ENCODE results near the gene ZNF567. TPM values are rescaled to one million over a fixed set of nuclear protein-coding genes. Genes with fewer than 3 reads are reported as not detected.

Gene ZNF567
- 4.6 and 7.9 TPM in 2 replicates for total RNA-seq

DNA sequence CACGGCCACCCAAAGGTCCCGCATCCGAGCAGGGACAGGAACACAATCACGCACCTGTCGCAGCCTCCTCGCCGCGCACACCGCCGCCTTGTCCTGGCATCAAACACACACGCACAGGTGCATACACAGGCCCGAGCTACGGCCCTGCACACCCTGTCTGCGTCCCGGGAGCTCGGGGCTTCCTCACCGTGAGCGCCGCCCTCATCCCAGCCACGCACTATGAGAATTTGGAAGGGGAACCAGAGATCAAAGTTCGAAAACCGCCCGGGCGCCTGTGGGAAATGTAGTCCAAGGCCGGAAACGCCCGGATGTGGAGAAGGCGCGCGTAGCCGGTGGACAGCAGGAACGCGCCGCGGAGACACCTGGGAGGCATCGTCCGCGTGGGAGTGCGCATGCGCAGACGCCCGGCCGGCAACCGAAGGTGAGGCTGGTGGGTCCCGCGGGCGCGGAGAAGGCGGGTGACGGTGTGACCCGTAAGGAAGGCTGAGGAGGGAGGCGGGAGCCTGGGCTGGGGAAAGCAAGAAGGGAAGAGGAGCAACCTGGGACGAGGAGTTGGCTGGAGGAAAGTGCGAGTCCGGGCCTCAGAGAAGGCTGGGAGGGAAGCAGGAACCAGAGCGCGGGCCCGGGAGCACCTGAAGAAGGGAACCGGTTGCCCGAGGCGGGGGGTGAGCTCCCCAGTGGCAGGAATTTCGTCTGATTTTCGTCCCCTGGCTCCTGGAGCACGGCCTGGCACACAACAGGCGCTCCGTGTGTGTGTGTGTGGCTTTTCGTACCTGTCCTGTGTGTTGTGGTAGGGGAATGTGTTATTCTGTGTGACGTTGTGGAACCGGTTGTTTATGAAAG lies at the start of gene ZNF567:
ZNF567 (plus strand) TSS at position 399 of the 843 bp plus-strand sequence. CDS start 7,256 bp downstream, outside the sequence.

Other genes with a start within 250 kb of the ZNF567 start
- gene ZNF566, start 198.1 kb upstream of the ZNF567 start, total RNA-seq, result 7.5 and 11.5 TPM in 2 replicates
- 20.8 and 21.9 TPM in 2 replicates for gene ZNF260, start 159.3 kb upstream of the ZNF567 start, total RNA-seq
- 5.1 and 9.0 TPM in 2 replicates for gene ZNF529, start 114.3 kb upstream of the ZNF567 start, total RNA-seq
- gene ZNF382, start 82.3 kb upstream of the ZNF567 start, total RNA-seq, result 2.4 and 3.8 TPM in 2 replicates
- 7.7 and 9.2 TPM in 2 replicates for gene ZNF461, start 20.8 kb upstream of the ZNF567 start, total RNA-seq
- gene ZNF850, start 85.2 kb downstream of the ZNF567 start, total RNA-seq, result 4.0 and 4.6 TPM in 2 replicates
- gene ZNF790, start 150.8 kb downstream of the ZNF567 start, total RNA-seq, result 10.3 and 13.8 TPM in 2 replicates
- gene ZNF345, start 163.3 kb downstream of the ZNF567 start, total RNA-seq, result 5.1 and 9.5 TPM in 2 replicates
- 1.3 and 1.5 TPM in 2 replicates for gene ZNF829, start 228.7 kb downstream of the ZNF567 start, total RNA-seq
- gene ZNF568, start 228.7 kb downstream of the ZNF567 start, total RNA-seq, result 9.2 and 10.6 TPM in 2 replicates

Measured in dermis lymphatic vessel endothelial cell (primary cell).